Body of pancreas (tissue), 4 donors: ENCODE measurements around the gene AIF1.

ENCODE experiments used
- POLR2A ChIP-seq, 3 donors: fragments of 450-650 bp; IDR thresholded peaks; one replicate each; pipeline ENCODE4 v1.6.1; 2016; ENCODE audit warnings: antibody characterized with exemption in 3 of 3, mild to moderate bottlenecking in 2 of 3
- TF ChIP-seq, protein P1 (sequence below), 7 experiments: fragments of 450-650 bp in 4 of 7; fragments of 200-600 bp in 3 of 7; sonication (generic) in 3 of 7; IDR thresholded peaks; one replicate each; pipeline ENCODE4 v1.5.1; 2016 to 2019; ENCODE audit warnings: antibody characterized with exemption in 7 of 7

DNA sequence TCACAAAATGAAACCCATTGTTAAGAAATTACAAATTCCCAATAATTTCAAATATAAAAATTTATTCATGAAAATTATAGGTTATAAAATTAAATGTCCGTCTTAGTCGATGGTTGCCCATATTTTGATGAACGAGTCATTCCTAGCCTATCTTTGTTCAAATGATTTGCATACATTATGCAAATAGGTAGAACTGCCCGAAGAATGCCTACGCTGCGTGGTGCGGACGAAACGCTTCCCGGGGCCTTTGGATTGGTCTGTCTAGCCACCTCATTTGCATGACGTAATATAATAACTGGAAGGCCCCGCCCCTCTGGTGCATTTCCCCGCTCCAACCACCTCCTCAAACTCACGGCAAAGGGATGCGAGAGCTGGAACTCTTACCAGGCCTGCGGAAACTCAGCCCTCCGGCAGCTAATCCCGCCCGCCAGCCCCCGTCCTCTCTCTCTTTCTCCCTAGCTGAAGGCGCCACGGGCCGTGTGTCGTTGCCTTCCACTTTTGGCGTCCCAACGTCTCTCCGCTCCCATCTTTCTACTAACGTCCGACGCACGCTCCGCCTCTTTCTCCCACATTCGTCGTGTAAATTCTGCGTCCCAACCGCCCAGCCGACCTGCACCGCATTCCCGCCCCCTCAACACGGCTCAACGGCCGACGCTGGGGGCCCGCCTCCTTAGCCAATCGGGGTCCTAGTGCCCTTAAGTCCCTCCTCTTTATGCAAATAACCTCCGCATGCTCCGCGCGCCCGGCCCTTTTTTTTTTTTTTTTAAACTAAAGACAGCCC, 5.0 kb downstream of the AIF1 start:
- TF ChIP-seq, protein P1, sequence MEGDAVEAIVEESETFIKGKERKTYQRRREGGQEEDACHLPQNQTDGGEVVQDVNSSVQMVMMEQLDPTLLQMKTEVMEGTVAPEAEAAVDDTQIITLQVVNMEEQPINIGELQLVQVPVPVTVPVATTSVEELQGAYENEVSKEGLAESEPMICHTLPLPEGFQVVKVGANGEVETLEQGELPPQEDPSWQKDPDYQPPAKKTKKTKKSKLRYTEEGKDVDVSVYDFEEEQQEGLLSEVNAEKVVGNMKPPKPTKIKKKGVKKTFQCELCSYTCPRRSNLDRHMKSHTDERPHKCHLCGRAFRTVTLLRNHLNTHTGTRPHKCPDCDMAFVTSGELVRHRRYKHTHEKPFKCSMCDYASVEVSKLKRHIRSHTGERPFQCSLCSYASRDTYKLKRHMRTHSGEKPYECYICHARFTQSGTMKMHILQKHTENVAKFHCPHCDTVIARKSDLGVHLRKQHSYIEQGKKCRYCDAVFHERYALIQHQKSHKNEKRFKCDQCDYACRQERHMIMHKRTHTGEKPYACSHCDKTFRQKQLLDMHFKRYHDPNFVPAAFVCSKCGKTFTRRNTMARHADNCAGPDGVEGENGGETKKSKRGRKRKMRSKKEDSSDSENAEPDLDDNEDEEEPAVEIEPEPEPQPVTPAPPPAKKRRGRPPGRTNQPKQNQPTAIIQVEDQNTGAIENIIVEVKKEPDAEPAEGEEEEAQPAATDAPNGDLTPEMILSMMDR (IDR thresholded peaks at IDR 0.05) = peak in 3 of 7 experiments; percentile 5 to 19 (median 14)
- TF ChIP-seq POLR2A (IDR thresholded peaks at IDR 0.05) = peak; percentile 84 to 97 (median 97)
